Activated CD8-positive, alpha-beta T cell treated with anti-CD3 and anti-CD28 coated beads for 36 hours (primary cell): ENCODE results near the gene ADORA3. TPM values are rescaled to one million over a fixed set of nuclear protein-coding genes. Genes with fewer than 3 reads are reported as not detected.

Source experiments
- ATAC-seq: fragments of 200-7000 bp; cut with Tn5 transposase; one replicate; pipeline ENCODE4 v1.10.0; 2021; ENCODE audit warnings: mild to moderate bottlenecking, moderate library complexity
- CTCF ChIA-PET: fragments of 350-600 bp; sonication (Branson Sonifier 250); formaldehyde crosslinking; loops from one replicate; lab custom pipeline; 2021; ENCODE audit warnings: antibody characterized with exemption; lab: Charles Lee
- POLR2A ChIA-PET: fragments of 350-600 bp; sonication (Branson Sonifier 250); formaldehyde crosslinking; loops from one replicate; lab custom pipeline; 2021; ENCODE audit warnings: antibody characterized with exemption; lab: Charles Lee
- DNase-seq: peaks from one replicate; pipeline ENCODE4 v3.0.0-alpha.2; 2020
- H3K27ac Mint-ChIP-seq: one replicate; pipeline ENCODE4 v1.8.0; 2021; ENCODE audit warnings: mild to moderate bottlenecking, mixed read lengths
- H3K27me3 Mint-ChIP-seq: one replicate; pipeline ENCODE4 v1.8.0; 2021; ENCODE audit warnings: mixed read lengths
- H3K36me3 Mint-ChIP-seq: one replicate; pipeline ENCODE4 v1.8.0; 2021; ENCODE audit warnings: low read depth, mixed read lengths
- H3K4me1 Mint-ChIP-seq: one replicate; pipeline ENCODE4 v1.8.0; 2021; ENCODE audit warnings: low read depth, mixed read lengths
- H3K4me3 Mint-ChIP-seq: one replicate; pipeline ENCODE4 v1.8.0; 2021; ENCODE audit warnings: mild to moderate bottlenecking, moderate library complexity, mixed read lengths
- H3K9me3 Mint-ChIP-seq: one replicate; pipeline ENCODE4 v1.8.0; 2021; ENCODE audit warnings: mixed read lengths
- CTCF ChIP-seq: fragments of 200-600 bp; IDR thresholded peaks from one replicate; pipeline ENCODE4 v1.8.0; 2022; ENCODE audit warnings: antibody characterized with exemption, mild to moderate bottlenecking
- intact Hi-C: fragments of 100-400 bp; cut with micrococcal nuclease; formaldehyde crosslinking; loops from one replicate; pipeline ENCODE4 v1.10.0; 2022
- total RNA-seq, 2 experiments: library from RNA; stranded (reverse); gene quantifications; one replicate each; pipeline ENCODE4 v1.2.3, GENCODE V29; 2021

Gene ADORA3
- total RNA-seq, 2 experiments from 2014 or later = not detected

GRCh38 chr1:111515291-111516004, 12.0 kb upstream of the ADORA3 start:
- DNase-seq (peak; percentile 74), ATAC-seq (peak; percentile 21)
- H3K9me3 Mint-ChIP-seq = no peaks in the 10 kb centered on the region
- peaks cover 58% of the 10 kb centered on the region for H3K4me1 Mint-ChIP-seq
- ChIA-PET CTCF (interaction anchor here (1.1 to 4.1 kb wide), 8 partner anchors 39 to 232 kb away, joined by 3 to 33 read pairs (median 7); no protein-coding TSS in a partner anchor), POLR2A (interaction anchor here (0.6 to 3.2 kb wide), 6 partner anchors 38 to 106 kb away, joined by 3 to 17 read pairs (median 8); partner anchors contain the start of gene RAP1A)
- TF ChIP-seq CTCF = no peak
- H3K36me3 Mint-ChIP-seq = no peaks in the 10 kb centered on the region
- no peaks in the 10 kb centered on the region for H3K27me3 Mint-ChIP-seq
- peak overlapping the region; percentile 94 for H3K27ac Mint-ChIP-seq
- intact Hi-C loops = loop anchor here (2.0 kb wide), 2 partner anchors 77 to 105 kb away; no protein-coding TSS in a partner anchor
- H3K4me3 Mint-ChIP-seq = peak overlapping the region; percentile 62

GRCh38 chr1:111513410-111514020, 10.1 kb upstream of the ADORA3 start:
- intact Hi-C loops = no loop called here
- DNase-seq (peak; percentile 67), ATAC-seq (peak; percentile 7)
- no peak for TF ChIP-seq CTCF
- H3K9me3 Mint-ChIP-seq = no peaks in the 10 kb centered on the region
- ChIA-PET CTCF (interaction anchor here (0.9 kb wide), 1 partner anchor 152 kb away, joined by 3 read pairs; no protein-coding TSS in a partner anchor), POLR2A (interaction anchor here (1.0 kb wide), 1 partner anchor 78 kb away, joined by 3 read pairs; no protein-coding TSS in a partner anchor)
- H3K36me3 Mint-ChIP-seq = no peaks in the 10 kb centered on the region
- peaks cover 62% of the 10 kb centered on the region for H3K4me1 Mint-ChIP-seq
- H3K27me3 Mint-ChIP-seq = no peaks in the 10 kb centered on the region
- H3K27ac Mint-ChIP-seq = peak overlapping the region; percentile 44
- no peak overlapping the region for H3K4me3 Mint-ChIP-seq

- no peak for DNase-seq
- ATAC-seq = no peak
- Mint-ChIP-seq H3K9me3 (no peaks in the 10 kb centered on the region), H3K27ac (peak overlapping the region; percentile 16), H3K4me3 (no peak overlapping the region), H3K4me1 (peaks cover 60% of the 10 kb centered on the region), H3K27me3 (no peaks in the 10 kb centered on the region), H3K36me3 (no peaks in the 10 kb centered on the region)
- intact Hi-C loops = no loop called here
- ChIA-PET POLR2A (interaction anchor here (1.1 to 1.2 kb wide), 2 partner anchors 106 to 112 kb away, joined by 3 read pairs; no protein-coding TSS in a partner anchor), CTCF (interaction anchor here (1.3 kb wide), 1 partner anchor 202 kb away, joined by 3 read pairs; no protein-coding TSS in a partner anchor)
- no peak for TF ChIP-seq CTCF
Measured at GRCh38 chr1:111512931-111513330, 9.5 kb upstream of the ADORA3 start.

- POLR2A ChIA-PET = interaction anchor here (1.0 to 1.2 kb wide), 4 partner anchors 81 to 242 kb away, joined by 3 read pairs; no protein-coding TSS in a partner anchor
- CTCF ChIA-PET = interaction anchor here (1.0 to 7.9 kb wide), 7 partner anchors 34 to 227 kb away, joined by 3 to 99 read pairs (median 3); partner anchors contain the start of genes C1orf162 and INKA2
- H3K36me3 Mint-ChIP-seq = no peaks in the 10 kb centered on the region
- no peaks in the 10 kb centered on the region for H3K9me3 Mint-ChIP-seq
- H3K27ac Mint-ChIP-seq = peak overlapping the region; percentile 61
- no peaks in the 10 kb centered on the region for H3K27me3 Mint-ChIP-seq
- peaks cover 58% of the 10 kb centered on the region for H3K4me1 Mint-ChIP-seq
- intact Hi-C loops = no loop called here
- no peak for TF ChIP-seq CTCF
- ATAC-seq (no peak), DNase-seq (no peak)
- no peak overlapping the region for H3K4me3 Mint-ChIP-seq
Measured at GRCh38 chr1:111512132-111512889, 8.9 kb upstream of the ADORA3 start.
